ENCODE results near the gene C3AR1.

The C3AR1 gene

DNA sequence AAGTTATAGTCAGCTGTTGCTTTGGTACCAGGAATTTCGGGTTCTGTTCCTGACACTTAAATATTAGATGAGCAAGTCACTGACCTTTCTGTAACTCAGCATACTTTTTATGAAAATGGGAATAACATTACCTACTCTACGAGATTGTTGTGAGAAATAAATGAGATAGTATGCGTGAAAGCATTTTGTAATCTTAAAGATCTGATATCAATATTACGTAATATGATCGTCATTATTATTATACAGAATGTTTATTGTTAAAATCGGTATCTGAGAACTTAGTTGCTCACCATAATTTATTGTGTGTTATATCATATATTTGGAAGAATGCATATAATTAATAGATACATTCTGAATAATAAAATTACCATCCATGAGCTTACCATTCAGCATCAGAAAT, 9.8 kb upstream of the C3AR1 start:
- TF ChIP-seq, protein P1, sequence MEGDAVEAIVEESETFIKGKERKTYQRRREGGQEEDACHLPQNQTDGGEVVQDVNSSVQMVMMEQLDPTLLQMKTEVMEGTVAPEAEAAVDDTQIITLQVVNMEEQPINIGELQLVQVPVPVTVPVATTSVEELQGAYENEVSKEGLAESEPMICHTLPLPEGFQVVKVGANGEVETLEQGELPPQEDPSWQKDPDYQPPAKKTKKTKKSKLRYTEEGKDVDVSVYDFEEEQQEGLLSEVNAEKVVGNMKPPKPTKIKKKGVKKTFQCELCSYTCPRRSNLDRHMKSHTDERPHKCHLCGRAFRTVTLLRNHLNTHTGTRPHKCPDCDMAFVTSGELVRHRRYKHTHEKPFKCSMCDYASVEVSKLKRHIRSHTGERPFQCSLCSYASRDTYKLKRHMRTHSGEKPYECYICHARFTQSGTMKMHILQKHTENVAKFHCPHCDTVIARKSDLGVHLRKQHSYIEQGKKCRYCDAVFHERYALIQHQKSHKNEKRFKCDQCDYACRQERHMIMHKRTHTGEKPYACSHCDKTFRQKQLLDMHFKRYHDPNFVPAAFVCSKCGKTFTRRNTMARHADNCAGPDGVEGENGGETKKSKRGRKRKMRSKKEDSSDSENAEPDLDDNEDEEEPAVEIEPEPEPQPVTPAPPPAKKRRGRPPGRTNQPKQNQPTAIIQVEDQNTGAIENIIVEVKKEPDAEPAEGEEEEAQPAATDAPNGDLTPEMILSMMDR (IDR thresholded peaks at IDR 0.05) = no peak

DNA sequence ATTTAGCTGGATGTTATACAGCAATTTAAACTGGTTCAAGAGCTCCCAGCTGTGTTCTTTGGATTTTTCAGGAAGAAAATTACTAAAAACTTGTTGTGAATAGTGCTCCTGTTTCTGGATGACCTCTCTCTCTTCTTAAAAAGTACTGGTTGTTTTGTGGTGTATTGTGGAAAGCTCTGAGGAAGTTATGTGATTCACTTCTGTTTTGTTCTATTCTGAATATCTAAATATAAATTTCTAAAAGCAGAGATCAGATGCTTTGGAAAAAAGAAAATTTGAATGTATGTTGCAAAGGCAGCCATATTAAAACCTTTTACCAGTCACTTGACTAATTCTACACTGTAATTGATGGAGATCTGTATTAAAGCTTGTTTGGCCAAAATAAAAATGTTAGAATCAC, 3.4 kb upstream of the C3AR1 start:
- TF ChIP-seq, protein P1 (IDR thresholded peaks at IDR 0.05) = no peak

DNA sequence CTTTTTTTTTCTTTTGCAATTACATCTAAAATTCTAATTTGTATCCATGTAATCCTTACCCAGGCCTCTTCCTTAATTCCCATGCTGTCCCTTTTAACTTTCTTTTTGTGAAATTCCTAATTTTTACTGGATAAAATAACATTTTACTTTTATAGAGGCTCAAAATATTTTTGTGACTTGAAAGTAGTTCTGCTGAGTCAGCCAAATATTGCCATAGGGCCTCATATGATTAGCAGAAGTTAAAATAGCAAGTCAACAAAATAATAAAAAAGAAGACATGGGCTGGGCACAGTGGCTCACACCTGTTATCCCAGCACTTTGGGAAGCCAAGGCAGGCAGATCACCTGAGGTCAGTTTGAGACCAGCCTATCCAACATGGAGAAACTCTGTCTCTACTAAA, 2.0 kb downstream of the C3AR1 start:
- TF ChIP-seq, protein P1 (IDR thresholded peaks at IDR 0.05) = no peak

GRCh38 chr12:8058506-8058905, 7.7 kb downstream of the C3AR1 start:
- TF ChIP-seq, protein P1 (IDR thresholded peaks at IDR 0.05) = no peak

DNA sequence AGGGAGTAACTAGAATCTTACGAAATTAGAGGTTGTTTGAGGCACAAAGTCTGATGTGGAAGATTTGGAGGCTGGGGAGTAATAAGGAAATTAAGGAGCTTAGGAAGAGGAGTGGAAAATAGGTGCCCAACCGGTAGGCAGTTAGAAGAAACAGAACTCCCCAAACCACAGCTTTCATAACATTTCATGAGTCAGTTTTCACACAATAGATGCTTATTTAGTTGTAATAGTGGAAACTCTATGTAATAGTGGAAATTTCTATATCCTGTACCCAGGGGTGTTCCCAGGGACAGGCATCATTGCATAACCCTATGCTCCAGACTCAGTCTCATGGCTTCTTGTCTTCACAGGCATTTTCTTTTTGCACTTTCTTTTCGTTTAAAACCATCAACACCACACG, 8.3 kb downstream of the C3AR1 start:
- TF ChIP-seq, protein P1 (IDR thresholded peaks at IDR 0.05) = no peak

DNA sequence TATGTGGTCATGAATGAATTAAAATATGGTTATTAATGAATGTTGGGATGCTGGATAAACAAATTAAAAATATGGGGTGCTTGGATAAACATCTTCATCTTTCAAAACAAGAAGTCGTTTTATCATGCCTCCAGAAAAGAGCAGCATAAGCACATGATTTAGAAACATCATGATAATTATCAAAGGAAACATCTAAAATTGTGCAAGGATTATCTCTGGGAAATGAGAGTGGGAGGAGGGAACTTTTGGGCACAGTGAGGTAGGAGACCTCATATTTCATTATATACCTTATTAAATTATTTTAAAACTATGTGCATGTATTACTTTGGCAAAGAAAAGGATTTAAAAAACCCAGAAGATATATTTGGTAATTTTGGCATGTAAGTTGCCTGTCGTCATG, 8.9 kb downstream of the C3AR1 start:
- TF ChIP-seq, protein P1 (IDR thresholded peaks at IDR 0.05) = no peak

DNA sequence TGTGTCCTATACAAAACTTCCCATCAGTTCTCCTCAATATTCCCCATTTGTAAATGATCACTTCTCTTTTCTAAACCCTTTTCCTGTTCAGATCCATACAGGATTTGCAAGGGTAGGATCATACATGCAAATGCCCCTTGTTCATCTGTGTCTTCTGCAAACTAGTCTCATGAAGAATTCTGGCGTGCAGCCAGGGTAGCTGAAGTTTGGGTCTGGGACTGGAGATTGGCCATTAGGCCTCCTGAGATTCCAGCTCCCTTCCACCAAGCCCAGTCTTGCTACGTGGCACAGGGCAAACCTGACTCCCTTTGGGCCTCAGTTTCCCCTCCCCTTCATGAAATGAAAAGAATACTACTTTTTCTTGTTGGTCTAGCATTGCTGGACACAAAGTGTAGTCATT, 11.3 kb downstream of the C3AR1 start:
- TF ChIP-seq, protein P1 (IDR thresholded peaks at IDR 0.05) = no peak

DNA sequence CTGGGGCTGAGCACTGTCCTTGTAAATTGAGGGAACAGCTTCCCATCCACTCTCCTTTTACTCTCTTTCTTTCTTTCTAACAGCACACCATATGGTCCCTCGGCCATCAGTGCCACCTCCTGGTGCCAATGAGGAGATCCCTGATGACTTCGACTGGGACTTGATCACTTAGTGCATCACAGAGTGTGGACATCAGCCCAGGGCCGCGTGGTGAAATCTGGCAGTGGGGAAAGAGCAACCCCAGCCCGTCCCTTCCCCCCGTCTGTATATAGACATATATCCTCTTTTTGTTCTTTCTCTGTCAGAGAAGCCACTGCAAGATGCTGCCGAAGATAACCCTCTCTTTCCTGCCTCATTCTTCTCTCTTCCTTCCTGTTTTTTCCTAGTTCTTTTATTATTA, 13.5 kb downstream of the C3AR1 start:
- TF ChIP-seq, protein P1 (IDR thresholded peaks at IDR 0.05) = no peak

Measured in LNCAP (cell line).